Skin epidermis (tissue), 12 donors: ENCODE results near the gene EIF4B.

Experiments
- H3K27ac ChIP-seq, 21 experiments: fragments of 200-600 bp; sonication (generic) in 11 of 21; one replicate each; pipeline ENCODE4 v1.5.0; 2020; ENCODE audit warnings: mild to moderate bottlenecking in 3 of 21, inconsistent platforms in 2 of 21, moderate library complexity in 2 of 21
- H3K4me3 ChIP-seq, 7 experiments: fragments of 200-600 bp; sonication (generic) in 2 of 7; one replicate each; pipeline ENCODE4 v1.5.0; 2020; ENCODE audit warnings: inconsistent platforms in 2 of 7, mild to moderate bottlenecking in 2 of 7, moderate library complexity in 1 of 7

Gene EIF4B

GRCh38 chr12:53053218-53054111 lies 47.2 kb downstream of the EIF4B start:
- H3K4me3 ChIP-seq = peak overlapping the region; percentile 39 to 66 (median 50)
- H3K27ac ChIP-seq = peak overlapping the region; percentile 6 to 95 (median 83)

DNA sequence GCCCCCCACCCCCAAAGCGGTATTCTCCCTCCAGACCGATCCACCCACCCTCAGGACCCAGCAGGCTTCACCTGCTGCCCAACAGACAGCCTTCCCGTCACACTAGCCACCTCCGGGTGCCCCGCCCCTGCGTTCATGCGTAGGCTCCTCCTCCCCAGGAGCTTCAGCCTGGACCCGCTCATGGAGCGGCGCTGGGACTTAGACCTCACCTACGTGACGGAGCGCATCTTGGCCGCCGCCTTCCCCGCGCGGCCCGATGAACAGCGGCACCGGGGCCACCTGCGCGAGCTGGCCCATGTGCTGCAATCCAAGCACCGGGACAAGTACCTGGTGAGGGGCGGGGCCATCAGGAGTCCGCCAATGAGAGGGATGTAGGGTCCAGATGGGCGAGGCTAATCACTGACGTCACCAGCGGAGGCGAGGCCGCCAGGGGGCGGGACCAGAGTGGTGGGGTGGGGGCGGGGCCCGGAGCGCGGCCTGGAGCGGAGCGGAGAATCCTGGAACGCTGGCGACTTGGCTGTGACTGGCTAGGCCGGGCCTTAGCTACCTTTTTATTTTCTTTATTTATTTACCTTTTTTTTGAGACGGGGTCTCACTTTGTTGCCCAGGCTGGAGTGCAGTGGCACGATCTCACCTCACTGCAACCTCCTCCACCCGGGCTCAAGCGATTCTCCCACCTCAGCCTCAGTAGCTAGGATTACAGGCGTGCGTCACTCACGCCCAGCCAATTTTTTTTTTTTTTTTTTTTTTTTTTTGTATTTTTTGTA lies 48.0 kb downstream of the EIF4B start:
- H3K27ac ChIP-seq = peak overlapping the region; percentile 9 to 95 (median 83)
- peak overlapping the region; percentile 39 to 66 (median 50) for H3K4me3 ChIP-seq

- Histone ChIP-seq H3K4me3 (no peak overlapping the region), H3K27ac (peak overlapping the region in 3 of 21 experiments; percentile 15 to 95 (median 95))
These were observed 49.4 kb downstream of the EIF4B start for GRCh38 chr12:53055471-53056266.

DNA sequence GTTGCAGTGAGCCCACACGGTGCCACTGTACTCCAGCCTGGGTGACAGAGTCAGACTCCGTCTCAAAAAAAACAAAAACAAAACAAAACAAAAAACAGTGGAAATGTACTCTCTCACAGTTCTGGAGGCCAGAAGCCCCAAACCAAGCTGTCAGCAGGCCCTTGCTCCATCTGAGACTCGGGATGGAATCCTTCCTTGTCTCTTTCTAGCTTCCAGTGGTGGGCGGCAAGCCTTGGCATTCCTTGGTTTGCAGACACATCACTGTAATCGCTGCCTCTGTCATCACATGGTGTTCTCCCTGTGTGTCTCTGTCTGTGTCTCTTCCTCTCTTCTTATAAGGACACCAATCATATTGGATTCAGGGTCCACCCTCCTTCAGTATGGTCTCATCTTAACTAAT lies 50.0 kb downstream of the EIF4B start:
- H3K27ac ChIP-seq = no peak overlapping the region
- no peak overlapping the region for H3K4me3 ChIP-seq

DNA sequence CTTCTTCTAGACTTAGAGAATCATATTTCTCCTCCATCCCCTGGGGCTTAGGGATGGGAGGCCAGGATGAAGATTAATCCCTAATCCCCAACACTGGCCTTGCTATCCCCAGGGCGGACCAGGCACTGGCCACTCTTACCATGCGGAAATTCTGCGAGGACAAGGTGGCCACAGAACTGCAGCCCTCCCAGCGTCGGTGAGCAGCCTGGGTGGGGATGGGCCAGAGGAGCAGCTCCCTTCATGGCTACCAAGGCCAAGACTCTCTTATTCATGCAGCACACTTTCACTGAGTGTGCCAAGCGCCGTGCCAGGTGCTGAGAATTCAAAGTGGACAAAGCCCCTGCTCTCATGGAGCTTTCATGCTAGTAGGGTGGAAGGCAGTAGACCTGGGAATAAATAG lies 50.6 kb downstream of the EIF4B start:
- Histone ChIP-seq H3K4me3 (no peak overlapping the region), H3K27ac (peak overlapping the region in 1 of 21 experiments; percentile 28)

DNA sequence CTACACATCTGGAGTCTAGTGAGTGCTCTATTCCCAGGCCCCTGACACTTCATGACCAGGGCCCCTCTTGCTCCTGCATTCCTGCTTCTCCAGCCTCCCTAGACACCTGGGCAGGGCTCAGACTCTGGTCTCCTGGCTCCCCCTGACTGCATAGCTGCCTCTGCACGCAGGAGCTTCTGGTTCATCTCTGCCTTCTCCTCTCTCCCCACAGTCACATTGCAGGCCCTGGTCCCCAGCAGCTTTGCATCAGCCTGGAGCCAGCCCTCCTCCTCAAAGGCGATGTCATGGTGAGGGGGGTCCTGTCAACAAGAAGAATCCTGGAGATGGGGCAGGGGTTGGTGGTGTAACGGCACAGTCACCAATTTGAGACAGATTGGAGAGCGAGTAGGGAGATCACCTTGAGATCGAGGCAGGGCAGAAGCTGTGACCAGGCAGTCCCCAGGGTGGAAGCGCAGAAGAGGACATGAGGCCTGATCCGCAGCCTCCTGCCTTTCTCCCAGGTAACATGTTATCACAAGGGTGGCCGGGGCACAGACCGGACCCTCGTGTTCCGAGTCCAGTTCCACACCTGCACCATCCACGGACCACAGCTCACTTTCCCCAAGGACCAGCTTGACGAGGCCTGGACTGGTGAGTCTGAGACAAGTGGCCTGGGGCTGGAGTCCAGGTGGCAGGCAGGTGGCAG lies 51.7 kb downstream of the EIF4B start:
- Histone ChIP-seq H3K27ac (peak overlapping the region in 1 of 21 experiments; percentile 17), H3K4me3 (no peak overlapping the region)

- Histone ChIP-seq H3K27ac (peak overlapping the region in 4 of 21 experiments; percentile 2 to 39 (median 26)), H3K4me3 (no peak overlapping the region)
These were observed 52.6 kb downstream of the EIF4B start for GRCh38 chr12:53058674-53059433.

DNA sequence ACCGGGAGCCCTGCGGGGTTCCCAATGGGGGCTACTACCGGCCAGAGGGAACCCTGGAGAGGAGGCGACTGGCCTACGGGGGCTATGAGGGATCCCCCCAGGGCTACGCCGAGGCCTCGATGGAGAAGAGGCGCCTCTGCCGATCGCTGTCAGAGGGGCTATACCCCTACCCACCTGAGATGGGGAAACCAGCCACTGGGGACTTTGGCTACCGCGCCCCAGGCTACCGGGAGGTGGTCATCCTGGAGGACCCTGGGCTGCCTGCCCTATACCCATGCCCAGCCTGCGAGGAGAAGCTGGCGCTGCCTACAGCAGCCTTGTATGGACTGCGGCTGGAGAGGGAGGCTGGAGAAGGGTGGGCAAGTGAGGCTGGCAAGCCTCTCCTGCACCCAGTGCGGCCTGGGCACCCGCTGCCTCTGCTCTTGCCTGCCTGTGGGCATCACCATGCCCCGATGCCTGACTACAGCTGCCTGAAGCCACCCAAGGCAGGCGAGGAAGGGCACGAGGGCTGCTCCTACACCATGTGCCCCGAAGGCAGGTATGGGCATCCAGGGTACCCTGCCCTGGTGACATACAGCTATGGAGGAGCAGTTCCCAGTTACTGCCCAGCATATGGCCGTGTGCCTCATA lies 53.3 kb downstream of the EIF4B start:
- Histone ChIP-seq H3K4me3 (no peak overlapping the region), H3K27ac (peak overlapping the region in 5 of 21 experiments; percentile 1 to 65 (median 36))

DNA sequence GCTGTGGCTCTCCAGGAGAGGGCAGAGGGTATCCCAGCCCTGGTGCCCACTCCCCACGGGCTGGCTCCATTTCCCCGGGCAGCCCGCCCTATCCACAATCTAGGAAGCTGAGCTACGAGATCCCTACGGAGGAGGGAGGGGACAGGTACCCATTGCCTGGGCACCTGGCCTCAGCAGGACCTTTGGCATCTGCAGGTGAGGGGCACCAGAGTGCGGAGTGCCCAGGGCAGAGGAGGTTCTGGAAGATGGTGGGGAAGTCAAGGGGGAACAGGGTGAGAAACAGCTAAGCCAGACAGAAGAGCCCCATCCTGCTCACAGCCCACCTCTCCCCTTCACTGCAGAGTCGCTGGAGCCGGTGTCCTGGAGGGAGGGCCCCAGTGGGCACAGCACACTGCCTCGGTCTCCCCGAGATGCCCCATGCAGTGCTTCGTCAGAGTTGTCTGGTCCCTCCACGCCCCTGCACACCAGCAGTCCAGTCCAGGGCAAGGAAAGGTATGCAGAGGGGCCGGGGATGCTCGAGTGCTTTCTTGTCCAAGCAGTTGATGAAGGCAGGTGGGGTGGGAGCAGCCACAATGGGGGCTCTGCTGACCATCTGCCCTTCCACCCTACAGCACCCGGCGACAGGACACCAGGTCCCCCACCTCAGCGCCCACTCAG lies 53.9 kb downstream of the EIF4B start:
- Histone ChIP-seq H3K27ac (peak overlapping the region in 7 of 21 experiments; percentile 15 to 76 (median 66)), H3K4me3 (no peak overlapping the region)

DNA sequence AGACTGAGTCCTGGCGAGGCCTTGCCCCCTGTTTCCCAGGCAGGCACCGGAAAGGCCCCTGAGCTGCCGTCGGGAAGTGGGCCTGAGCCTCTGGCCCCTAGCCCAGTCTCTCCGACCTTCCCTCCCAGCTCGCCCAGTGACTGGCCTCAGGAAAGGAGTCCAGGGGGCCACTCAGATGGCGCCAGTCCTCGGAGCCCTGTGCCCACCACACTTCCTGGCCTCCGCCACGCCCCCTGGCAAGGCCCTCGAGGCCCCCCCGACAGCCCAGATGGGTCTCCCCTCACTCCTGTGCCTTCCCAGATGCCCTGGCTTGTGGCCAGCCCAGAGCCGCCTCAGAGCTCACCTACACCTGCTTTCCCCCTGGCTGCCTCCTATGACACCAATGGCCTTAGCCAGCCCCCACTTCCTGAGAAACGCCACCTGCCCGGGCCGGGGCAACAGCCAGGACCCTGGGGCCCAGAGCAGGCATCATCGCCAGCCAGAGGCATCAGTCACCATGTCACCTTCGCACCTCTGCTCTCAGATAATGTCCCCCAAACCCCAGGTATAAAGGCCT lies 54.5 kb downstream of the EIF4B start:
- Histone ChIP-seq H3K4me3 (no peak overlapping the region), H3K27ac (peak overlapping the region in 7 of 21 experiments; percentile 15 to 76 (median 66))

- H3K27ac ChIP-seq = peak overlapping the region in 7 of 21 experiments; percentile 3 to 76 (median 47)
These were observed 55.3 kb downstream of the EIF4B start for GRCh38 chr12:53061404-53062010.

DNA sequence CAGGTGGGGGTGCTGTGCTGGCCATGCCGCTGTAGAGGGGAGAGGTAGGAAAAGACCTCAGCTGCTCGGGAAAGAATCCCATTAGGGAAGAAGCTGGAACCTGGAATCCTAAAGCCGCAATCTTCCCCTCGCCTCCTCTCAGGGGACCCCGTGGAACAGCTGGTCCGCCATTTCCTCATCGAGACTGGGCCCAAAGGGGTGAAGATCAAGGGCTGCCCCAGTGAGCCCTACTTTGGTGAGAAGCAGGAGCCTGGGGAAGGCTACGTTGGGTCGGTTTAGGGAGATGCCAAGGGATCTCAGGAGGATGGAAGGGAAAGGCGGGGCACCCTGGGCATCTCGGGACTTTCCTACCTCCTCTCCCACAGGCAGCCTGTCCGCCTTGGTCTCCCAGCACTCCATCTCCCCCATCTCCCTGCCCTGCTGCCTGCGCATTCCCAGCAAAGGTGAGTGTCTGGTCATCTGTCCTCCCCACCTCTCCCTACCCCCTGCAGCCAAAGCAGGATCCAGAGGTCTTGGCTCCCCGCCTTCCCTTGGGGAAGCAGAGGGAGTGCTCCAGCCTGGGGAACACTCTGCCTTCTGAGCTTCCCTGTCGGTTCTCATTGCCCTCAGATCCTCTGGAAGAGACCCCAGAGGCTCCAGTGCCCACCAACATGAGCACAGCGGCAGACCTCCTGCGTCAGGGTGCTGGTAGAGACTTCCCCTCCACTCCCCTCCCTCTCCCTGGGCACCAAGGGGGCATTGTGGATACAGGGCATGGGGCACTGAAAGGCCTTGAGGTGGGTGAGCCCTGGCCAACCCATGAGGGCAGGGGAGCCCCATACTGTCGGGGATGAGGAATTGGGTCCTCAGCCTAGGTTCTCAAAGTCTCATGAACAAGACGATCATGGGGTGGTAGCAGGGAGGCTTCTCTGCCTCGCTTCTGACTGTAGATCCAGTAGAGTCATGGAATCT lies 56.0 kb downstream of the EIF4B start:
- Histone ChIP-seq H3K4me3 (no peak overlapping the region), H3K27ac (peak overlapping the region in 9 of 21 experiments; percentile 5 to 76 (median 36))

More at GRCh38 chr12:53061404-53062010, 55.3 kb downstream of the EIF4B start:
- H3K4me3 ChIP-seq = no peak overlapping the region

- Histone ChIP-seq H3K4me3 (no peak overlapping the region), H3K27ac (peak overlapping the region in 5 of 21 experiments; percentile 17 to 68 (median 33))
These were observed 56.9 kb downstream of the EIF4B start for GRCh38 chr12:53062977-53063707.

- H3K27ac ChIP-seq = peak overlapping the region in 6 of 21 experiments; percentile 11 to 65 (median 28)
- H3K4me3 ChIP-seq = no peak overlapping the region
These were observed 57.7 kb downstream of the EIF4B start for GRCh38 chr12:53063708-53064612.
